ENCODE results near the gene SLIT3.

Gene SLIT3

DNA sequence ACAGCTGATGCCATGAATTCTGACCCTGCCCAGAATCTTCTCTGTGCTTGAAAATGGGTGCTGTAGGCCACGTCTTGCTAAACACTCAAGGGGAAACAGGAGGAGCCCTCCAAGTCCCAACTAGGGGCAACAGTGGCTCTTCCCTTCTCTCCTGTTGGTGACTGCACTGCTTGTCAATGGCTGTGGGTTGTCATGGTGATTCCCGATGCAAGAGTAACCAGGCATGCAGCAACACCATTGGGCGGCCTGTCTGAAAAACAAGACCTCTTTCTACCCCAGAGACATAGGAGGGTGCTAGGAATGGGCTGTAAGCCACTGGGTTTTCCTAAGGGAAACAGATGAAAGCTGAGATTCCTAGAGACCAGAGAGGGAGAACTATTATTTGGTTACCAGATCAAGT lies 520.1 kb downstream of the SLIT3 start:
- Histone ChIP-seq H3K9me3 (no peaks in the 10 kb centered on the region), H3K36me3 (peaks cover 100% of the 10 kb centered on the region), H3K4me1 (peaks cover 68% of the 10 kb centered on the region), H3K4me3 (ENCODE audit: low read depth, low read length) (no peak overlapping the region), H3K27me3 (no peaks in the 10 kb centered on the region)
- TF ChIP-seq, protein P1, sequence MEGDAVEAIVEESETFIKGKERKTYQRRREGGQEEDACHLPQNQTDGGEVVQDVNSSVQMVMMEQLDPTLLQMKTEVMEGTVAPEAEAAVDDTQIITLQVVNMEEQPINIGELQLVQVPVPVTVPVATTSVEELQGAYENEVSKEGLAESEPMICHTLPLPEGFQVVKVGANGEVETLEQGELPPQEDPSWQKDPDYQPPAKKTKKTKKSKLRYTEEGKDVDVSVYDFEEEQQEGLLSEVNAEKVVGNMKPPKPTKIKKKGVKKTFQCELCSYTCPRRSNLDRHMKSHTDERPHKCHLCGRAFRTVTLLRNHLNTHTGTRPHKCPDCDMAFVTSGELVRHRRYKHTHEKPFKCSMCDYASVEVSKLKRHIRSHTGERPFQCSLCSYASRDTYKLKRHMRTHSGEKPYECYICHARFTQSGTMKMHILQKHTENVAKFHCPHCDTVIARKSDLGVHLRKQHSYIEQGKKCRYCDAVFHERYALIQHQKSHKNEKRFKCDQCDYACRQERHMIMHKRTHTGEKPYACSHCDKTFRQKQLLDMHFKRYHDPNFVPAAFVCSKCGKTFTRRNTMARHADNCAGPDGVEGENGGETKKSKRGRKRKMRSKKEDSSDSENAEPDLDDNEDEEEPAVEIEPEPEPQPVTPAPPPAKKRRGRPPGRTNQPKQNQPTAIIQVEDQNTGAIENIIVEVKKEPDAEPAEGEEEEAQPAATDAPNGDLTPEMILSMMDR (IDR thresholded peaks at IDR 0.05; ENCODE audit: low read depth, low read length): no peak
- DNase-seq: no peak

DNA sequence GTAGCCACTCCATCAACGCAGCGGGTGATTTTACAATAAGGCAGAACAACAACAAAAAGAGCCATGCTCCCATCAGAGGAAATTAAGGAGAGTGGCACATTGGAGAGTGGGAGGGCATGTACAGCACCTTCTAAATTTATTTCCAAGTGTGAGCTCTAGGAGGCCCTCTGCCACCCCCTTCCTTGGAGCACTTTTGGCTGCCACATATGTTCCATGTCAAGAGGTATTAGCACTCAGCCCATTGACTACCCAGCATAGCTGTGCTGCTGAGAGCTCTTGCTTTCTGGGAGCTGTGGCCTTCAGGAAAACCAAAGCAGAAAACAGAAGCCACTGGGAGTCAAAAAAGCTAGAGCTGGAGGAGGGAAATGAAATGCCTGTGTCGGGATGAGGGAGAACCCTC lies 521.6 kb downstream of the SLIT3 start:
- DNase-seq: no peak
- Histone ChIP-seq H3K27me3 (no peaks in the 10 kb centered on the region), H3K4me3 (ENCODE audit: low read depth, low read length) (no peak overlapping the region), H3K4me1 (peaks cover 66% of the 10 kb centered on the region), H3K9me3 (no peaks in the 10 kb centered on the region), H3K36me3 (peaks cover 100% of the 10 kb centered on the region)
- TF ChIP-seq, protein P1 (IDR thresholded peaks at IDR 0.05; ENCODE audit: low read depth, low read length): no peak

DNA sequence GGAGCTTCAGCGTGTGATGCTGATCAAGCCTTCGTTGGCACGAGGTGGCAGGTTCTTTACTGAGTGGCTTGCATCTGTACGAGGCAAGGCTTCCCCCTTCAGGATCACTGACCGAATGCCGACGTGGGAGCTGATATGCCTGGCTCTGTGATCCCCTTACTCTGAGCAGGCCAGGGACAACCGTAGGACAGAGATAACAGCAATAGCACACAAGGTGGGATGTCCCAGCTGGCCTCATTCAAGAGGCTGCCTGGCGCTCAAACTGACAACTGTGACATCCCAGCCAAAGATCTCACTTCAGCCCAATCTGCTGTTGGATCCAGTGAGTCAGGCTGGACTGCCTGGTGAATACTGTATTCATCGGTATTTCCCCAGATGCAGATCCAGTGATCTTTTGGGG lies 522.4 kb downstream of the SLIT3 start:
- TF ChIP-seq, protein P1 (IDR thresholded peaks at IDR 0.05; ENCODE audit: low read depth, low read length): no peak
- Histone ChIP-seq H3K27me3 (no peaks in the 10 kb centered on the region), H3K4me3 (ENCODE audit: low read depth, low read length) (no peak overlapping the region), H3K9me3 (no peaks in the 10 kb centered on the region), H3K4me1 (peaks cover 66% of the 10 kb centered on the region), H3K36me3 (peaks cover 100% of the 10 kb centered on the region)
- DNase-seq: peak; percentile 29

DNA sequence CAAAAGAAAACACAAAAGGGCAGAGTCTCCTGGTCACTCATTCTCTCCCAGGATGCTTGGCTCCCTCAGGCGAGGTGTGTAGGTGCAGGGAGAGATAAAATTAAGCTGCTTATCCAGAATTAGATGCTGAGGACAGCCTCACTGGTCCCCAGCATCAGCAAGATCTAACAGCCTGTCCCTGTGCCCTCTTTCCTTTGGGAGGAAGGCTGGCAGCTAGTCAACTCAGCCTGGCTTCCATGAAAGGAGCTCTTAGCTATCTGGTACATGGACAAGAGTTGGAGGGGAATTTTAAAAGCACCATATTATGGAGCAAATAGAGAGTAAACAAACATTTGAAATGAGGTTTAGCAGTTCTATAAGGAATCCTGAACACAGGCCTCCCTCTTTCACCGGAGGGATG lies 523.3 kb downstream of the SLIT3 start:
- Histone ChIP-seq H3K27me3 (no peaks in the 10 kb centered on the region), H3K36me3 (peaks cover 98% of the 10 kb centered on the region), H3K4me3 (ENCODE audit: low read depth, low read length) (no peak overlapping the region), H3K4me1 (peaks cover 68% of the 10 kb centered on the region), H3K9me3 (no peaks in the 10 kb centered on the region)
- DNase-seq: no peak
- TF ChIP-seq, protein P1 (IDR thresholded peaks at IDR 0.05; ENCODE audit: low read depth, low read length): no peak

DNA sequence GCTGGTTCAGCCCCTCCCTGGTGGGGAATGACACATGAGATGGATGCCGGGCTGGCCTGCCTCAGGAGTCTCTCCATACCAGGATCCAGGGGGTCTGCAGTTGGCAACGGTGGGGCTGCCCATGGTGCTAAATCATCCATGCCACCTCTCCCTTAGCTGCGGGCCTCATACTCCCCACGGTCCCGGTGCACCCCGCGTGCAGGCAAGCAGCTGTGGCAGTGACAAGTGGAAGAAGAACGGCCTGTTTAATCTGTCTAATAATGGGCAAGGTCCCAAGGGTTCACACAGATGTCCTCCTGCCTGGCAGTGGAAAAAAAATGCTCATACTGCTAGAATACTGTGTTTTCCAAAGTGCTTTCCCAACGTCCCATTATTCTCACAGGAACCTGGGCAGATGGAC lies 524.9 kb downstream of the SLIT3 start:
- Histone ChIP-seq H3K27me3 (no peaks in the 10 kb centered on the region), H3K9me3 (no peaks in the 10 kb centered on the region), H3K36me3 (peaks cover 95% of the 10 kb centered on the region), H3K4me1 (peaks cover 76% of the 10 kb centered on the region), H3K4me3 (ENCODE audit: low read depth, low read length) (no peak overlapping the region)
- DNase-seq: peak; percentile 42
- TF ChIP-seq, protein P1 (IDR thresholded peaks at IDR 0.05; ENCODE audit: low read depth, low read length): no peak

DNA sequence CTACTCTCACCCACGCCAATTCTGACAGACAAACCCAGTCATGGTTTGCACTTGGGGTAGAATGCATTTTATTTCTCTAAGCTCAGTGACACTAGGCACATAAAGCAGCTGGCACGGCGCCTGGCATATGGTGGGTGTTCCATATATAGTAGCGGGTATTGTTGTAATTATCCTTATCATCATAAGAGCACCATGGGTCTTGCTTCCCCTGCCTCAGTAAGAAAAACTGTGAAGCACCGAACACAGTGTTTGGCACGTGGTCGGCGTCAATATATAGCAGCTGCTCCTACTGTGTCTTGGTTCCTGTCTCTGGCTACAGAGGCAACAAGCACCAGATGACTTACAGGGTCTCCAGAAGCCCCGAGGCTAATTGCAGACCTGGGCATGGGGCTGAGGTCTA lies 527.7 kb downstream of the SLIT3 start:
- Histone ChIP-seq H3K27me3 (no peaks in the 10 kb centered on the region), H3K4me1 (peaks cover 78% of the 10 kb centered on the region), H3K4me3 (ENCODE audit: low read depth, low read length) (no peak overlapping the region), H3K36me3 (peaks cover 90% of the 10 kb centered on the region), H3K9me3 (no peaks in the 10 kb centered on the region)
- TF ChIP-seq, protein P1 (IDR thresholded peaks at IDR 0.05; ENCODE audit: low read depth, low read length): no peak
- peak; percentile 72 for DNase-seq

All from BE2C (cell line).